C4-2B (cell line): ENCODE measurements around the gene CHST8.

Experiments used
- CTCF ChIP-seq: fragments of 450-650 bp; conservative IDR thresholded peaks from 2 replicates; pipeline ENCODE4 v1.5.1; 2017; ENCODE audit warnings: mild to moderate bottlenecking
- ZFX ChIP-seq: fragments of 450-650 bp; IDR thresholded peaks from 2 replicates; pipeline ENCODE4 v1.6.1; 2017

- TF ChIP-seq ZFX (no peak), CTCF (no peak)
Measured at GRCh38 chr19:33811736-33812387, 190.1 kb downstream of the CHST8 start.
